Measurements from ENCODE around the gene SH2D5.

Gene SH2D5

GRCh38 chr1:20696397-20697333, 35.8 kb downstream of the SH2D5 start:
- Mint-ChIP-seq H3K36me3 (no peaks in the 10 kb centered on the region), H3K4me1 (peaks cover 4% of the 10 kb centered on the region), H3K9me3 (no peaks in the 10 kb centered on the region), H3K27ac (no peak overlapping the region), H3K4me3 (peak overlapping the region; percentile 87), H3K27me3 (no peaks in the 10 kb centered on the region)

GRCh38 chr1:20695515-20695914, 37.0 kb downstream of the SH2D5 start:
- no peaks in the 10 kb centered on the region for H3K36me3 Mint-ChIP-seq
- H3K27ac Mint-ChIP-seq = peak overlapping the region; percentile 62
- peak overlapping the region; percentile 87 for H3K4me3 Mint-ChIP-seq
- H3K27me3 Mint-ChIP-seq = no peaks in the 10 kb centered on the region
- H3K9me3 Mint-ChIP-seq = no peaks in the 10 kb centered on the region
- H3K4me1 Mint-ChIP-seq = peaks cover 4% of the 10 kb centered on the region

GRCh38 chr1:20693623-20694022, 38.9 kb downstream of the SH2D5 start:
- H3K27ac Mint-ChIP-seq = no peak overlapping the region
- H3K4me1 Mint-ChIP-seq = peaks cover 4% of the 10 kb centered on the region
- H3K36me3 Mint-ChIP-seq = no peaks in the 10 kb centered on the region
- no peaks in the 10 kb centered on the region for H3K9me3 Mint-ChIP-seq
- no peak overlapping the region for H3K4me3 Mint-ChIP-seq
- no peaks in the 10 kb centered on the region for H3K27me3 Mint-ChIP-seq

- Mint-ChIP-seq H3K4me1 (peaks cover 4% of the 10 kb centered on the region), H3K9me3 (no peaks in the 10 kb centered on the region), H3K27me3 (no peaks in the 10 kb centered on the region), H3K4me3 (no peak overlapping the region), H3K27ac (no peak overlapping the region), H3K36me3 (no peaks in the 10 kb centered on the region)
These were observed 40.6 kb downstream of the SH2D5 start for GRCh38 chr1:20691872-20692271.

GRCh38 chr1:20689645-20690056, 42.9 kb downstream of the SH2D5 start:
- Mint-ChIP-seq H3K27ac (no peak overlapping the region), H3K36me3 (no peaks in the 10 kb centered on the region), H3K27me3 (no peaks in the 10 kb centered on the region), H3K9me3 (no peaks in the 10 kb centered on the region), H3K4me1 (no peaks in the 10 kb centered on the region), H3K4me3 (no peak overlapping the region)

- peaks cover 2% of the 10 kb centered on the region for H3K27me3 Mint-ChIP-seq
- H3K4me1 Mint-ChIP-seq = no peaks in the 10 kb centered on the region
- no peaks in the 10 kb centered on the region for H3K9me3 Mint-ChIP-seq
- no peak overlapping the region for H3K27ac Mint-ChIP-seq
- no peaks in the 10 kb centered on the region for H3K36me3 Mint-ChIP-seq
- no peak overlapping the region for H3K4me3 Mint-ChIP-seq
These were observed 45.4 kb downstream of the SH2D5 start for GRCh38 chr1:20686883-20687725.

- H3K9me3 Mint-ChIP-seq = no peaks in the 10 kb centered on the region
- H3K27me3 Mint-ChIP-seq = peaks cover 2% of the 10 kb centered on the region
- no peak overlapping the region for H3K4me3 Mint-ChIP-seq
- no peaks in the 10 kb centered on the region for H3K4me1 Mint-ChIP-seq
- H3K27ac Mint-ChIP-seq = no peak overlapping the region
- no peaks in the 10 kb centered on the region for H3K36me3 Mint-ChIP-seq
These were observed 46.8 kb downstream of the SH2D5 start for GRCh38 chr1:20685741-20686140.

GRCh38 chr1:20685099-20685662, 47.3 kb downstream of the SH2D5 start:
- H3K9me3 Mint-ChIP-seq = no peaks in the 10 kb centered on the region
- no peak overlapping the region for H3K27ac Mint-ChIP-seq
- H3K4me1 Mint-ChIP-seq = no peaks in the 10 kb centered on the region
- H3K36me3 Mint-ChIP-seq = no peaks in the 10 kb centered on the region
- peaks cover 2% of the 10 kb centered on the region for H3K27me3 Mint-ChIP-seq
- no peak overlapping the region for H3K4me3 Mint-ChIP-seq

- H3K27me3 Mint-ChIP-seq = peaks cover 3% of the 10 kb centered on the region
- H3K27ac Mint-ChIP-seq = no peak overlapping the region
- H3K36me3 Mint-ChIP-seq = no peaks in the 10 kb centered on the region
- H3K9me3 Mint-ChIP-seq = no peaks in the 10 kb centered on the region
- no peaks in the 10 kb centered on the region for H3K4me1 Mint-ChIP-seq
- H3K4me3 Mint-ChIP-seq = no peak overlapping the region
These were observed 47.9 kb downstream of the SH2D5 start for GRCh38 chr1:20684651-20685050.

- Mint-ChIP-seq H3K9me3 (no peaks in the 10 kb centered on the region), H3K27me3 (peaks cover 3% of the 10 kb centered on the region), H3K36me3 (no peaks in the 10 kb centered on the region), H3K4me3 (no peak overlapping the region), H3K27ac (no peak overlapping the region), H3K4me1 (no peaks in the 10 kb centered on the region)
These were observed 48.4 kb downstream of the SH2D5 start for GRCh38 chr1:20684050-20684620.

- H3K36me3 Mint-ChIP-seq = no peaks in the 10 kb centered on the region
These were observed 48.9 kb downstream of the SH2D5 start for GRCh38 chr1:20683614-20684013.

GRCh38 chr1:20682571-20683236, 49.8 kb downstream of the SH2D5 start:
- Mint-ChIP-seq H3K27me3 (peaks cover 3% of the 10 kb centered on the region), H3K36me3 (no peaks in the 10 kb centered on the region), H3K9me3 (no peaks in the 10 kb centered on the region), H3K4me1 (peaks cover 7% of the 10 kb centered on the region), H3K4me3 (no peak overlapping the region), H3K27ac (no peak overlapping the region)

More at GRCh38 chr1:20683614-20684013, 48.9 kb downstream of the SH2D5 start:
- Mint-ChIP-seq H3K4me3 (no peak overlapping the region), H3K27me3 (peaks cover 3% of the 10 kb centered on the region), H3K9me3 (no peaks in the 10 kb centered on the region), H3K27ac (no peak overlapping the region), H3K4me1 (peaks cover 4% of the 10 kb centered on the region)

GRCh38 chr1:20681999-20682398, 50.5 kb downstream of the SH2D5 start:
- peaks cover 7% of the 10 kb centered on the region for H3K4me1 Mint-ChIP-seq
- H3K36me3 Mint-ChIP-seq = no peaks in the 10 kb centered on the region
- H3K4me3 Mint-ChIP-seq = no peak overlapping the region

GRCh38 chr1:20680269-20680668, 52.2 kb downstream of the SH2D5 start:
- Mint-ChIP-seq H3K4me1 (peaks cover 7% of the 10 kb centered on the region), H3K27ac (no peak overlapping the region), H3K36me3 (no peaks in the 10 kb centered on the region), H3K4me3 (no peak overlapping the region), H3K27me3 (peaks cover 4% of the 10 kb centered on the region), H3K9me3 (no peaks in the 10 kb centered on the region)

More at GRCh38 chr1:20681999-20682398, 50.5 kb downstream of the SH2D5 start:
- peaks cover 4% of the 10 kb centered on the region for H3K27me3 Mint-ChIP-seq
- no peak overlapping the region for H3K27ac Mint-ChIP-seq
- H3K9me3 Mint-ChIP-seq = no peaks in the 10 kb centered on the region

GRCh38 chr1:20678599-20678998, 53.9 kb downstream of the SH2D5 start:
- no peaks in the 10 kb centered on the region for H3K36me3 Mint-ChIP-seq
- no peaks in the 10 kb centered on the region for H3K9me3 Mint-ChIP-seq
- peaks cover 7% of the 10 kb centered on the region for H3K4me1 Mint-ChIP-seq
- H3K4me3 Mint-ChIP-seq = no peak overlapping the region
- H3K27ac Mint-ChIP-seq = no peak overlapping the region
- peaks cover 3% of the 10 kb centered on the region for H3K27me3 Mint-ChIP-seq

All from activated naive CD4-positive, alpha-beta T cell treated with anti-CD3 and anti-CD28 coated beads, Interleukin-2, amount 50 U/mL, for 24 hours (primary cell).